MM.1S (cell line): ENCODE data around the gene OR2T10.

ENCODE experiments used
- CTCF ChIP-seq: fragments of 300-600 bp; sonication (generic); IDR thresholded peaks from 2 replicates; pipeline ENCODE4 v1.5.1; 2016; ENCODE audit warnings: antibody characterized with exemption, low read length, mixed read lengths
- EZH2 ChIP-seq: fragments of 300-600 bp; sonication (generic); optimal IDR thresholded peaks from 2 replicates; pipeline ENCODE3; 2017; ENCODE audit warnings: low read depth, mild to moderate bottlenecking, antibody characterized with exemption, low read length, mixed read lengths
- EZH2phosphoT487 ChIP-seq: fragments of 300-600 bp; sonication (generic); IDR thresholded peaks from 2 replicates; pipeline ENCODE4 v1.6.1; 2018; ENCODE audit warnings: antibody characterized with exemption, low read length

- TF ChIP-seq CTCF = no peak
- TF ChIP-seq EZH2 = no peak
- no peak for TF ChIP-seq EZH2phosphoT487
Observed at GRCh38 chr1:248610301-248610700, 12.8 kb upstream of the OR2T10 start.
